ACC112 (cell line): ENCODE measurements around the gene MCUB.

Source experiments
- H2AFZ ChIP-seq: fragments of 200-600 bp; sonication (generic); one replicate; pipeline ENCODE4 v1.6.0; 2017; ENCODE audit warnings: antibody characterized with exemption, low read length; ENCODE audit not compliant: unreplicated experiment
- H3K27ac ChIP-seq: fragments of 200-600 bp; sonication (generic); 2 replicates; pipeline ENCODE4 v1.5.1; 2014; ENCODE audit warnings: low read depth, mild to moderate bottlenecking, antibody characterized with exemption, low read length, moderate library complexity
- H3K27me3 ChIP-seq: fragments of 200-600 bp; sonication (generic); 2 replicates; pipeline ENCODE4 v1.6.1; 2014; ENCODE audit warnings: mild to moderate bottlenecking, antibody characterized with exemption, low read length, moderate library complexity, mixed read lengths; ENCODE audit not compliant: insufficient read depth
- H3K36me3 ChIP-seq: fragments of 200-600 bp; sonication (generic); 2 replicates; pipeline ENCODE4 v1.6.1; 2016; ENCODE audit warnings: mild to moderate bottlenecking, antibody characterized with exemption, low read length, moderate library complexity, mixed read lengths; ENCODE audit not compliant: insufficient read depth
- H3K4me1 ChIP-seq: fragments of 200-600 bp; sonication (generic); one replicate; pipeline ENCODE4 v1.6.1; 2016; ENCODE audit warnings: low read length, mixed read lengths; ENCODE audit not compliant: insufficient read depth, unreplicated experiment, control insufficient read depth
- H3K4me3 ChIP-seq: fragments of 200-600 bp; sonication (generic); 2 replicates; pipeline ENCODE4 v1.5.1; 2014; ENCODE audit warnings: mild to moderate bottlenecking, low read depth, low read length
- H3K79me2 ChIP-seq: fragments of 200-600 bp; sonication (generic); one replicate; pipeline ENCODE4 v1.6.0; 2016; ENCODE audit warnings: low read length; ENCODE audit not compliant: control insufficient read depth, unreplicated experiment, insufficient read depth

MCUB gene

DNA sequence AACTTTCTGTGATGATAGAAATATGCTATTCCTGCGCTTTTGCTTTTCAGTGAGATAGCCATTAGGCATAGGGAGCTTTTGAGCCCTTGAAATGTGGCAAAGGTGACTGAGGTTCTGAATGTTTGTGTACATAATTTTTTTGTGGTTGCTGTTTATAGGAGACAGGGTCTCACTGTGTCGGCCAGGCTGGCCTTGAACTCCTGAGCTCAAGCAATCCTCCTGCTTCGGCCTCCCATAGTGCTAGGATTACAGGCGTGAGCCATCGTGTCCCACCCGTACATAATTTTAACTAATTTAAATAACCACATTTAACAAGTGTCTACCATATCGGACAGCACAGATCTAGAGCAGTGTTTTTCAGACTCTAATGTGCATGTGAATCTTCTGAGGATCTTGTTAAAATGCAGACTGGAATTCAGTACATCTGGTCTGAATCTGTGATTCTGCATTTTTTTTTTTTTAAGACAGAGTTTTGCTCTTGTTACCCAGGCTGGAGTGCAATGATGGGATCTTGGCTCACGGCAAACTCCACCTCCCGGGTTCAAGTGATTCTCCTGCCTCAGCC lies 97.9 kb downstream of the MCUB start:
- Histone ChIP-seq H2AFZ (no peak overlapping the region), H3K27ac (no peak overlapping the region), H3K36me3 (no peaks in the 10 kb centered on the region), H3K79me2 (no peaks in the 10 kb centered on the region), H3K27me3 (no peaks in the 10 kb centered on the region), H3K4me3 (no peak overlapping the region), H3K4me1 (no peaks in the 10 kb centered on the region)

- Histone ChIP-seq H3K27me3 (no peaks in the 10 kb centered on the region), H3K27ac (no peak overlapping the region), H3K4me3 (no peak overlapping the region), H2AFZ (no peak overlapping the region), H3K79me2 (no peaks in the 10 kb centered on the region), H3K4me1 (no peaks in the 10 kb centered on the region), H3K36me3 (no peaks in the 10 kb centered on the region)
These were observed 98.9 kb downstream of the MCUB start for GRCh38 chr4:109658871-109659410.

GRCh38 chr4:109662116-109662515 lies 102.1 kb downstream of the MCUB start:
- no peaks in the 10 kb centered on the region for H3K4me1 ChIP-seq
- H2AFZ ChIP-seq = no peak overlapping the region
- no peaks in the 10 kb centered on the region for H3K27me3 ChIP-seq
- no peak overlapping the region for H3K27ac ChIP-seq
- H3K36me3 ChIP-seq = no peaks in the 10 kb centered on the region
- H3K79me2 ChIP-seq = no peaks in the 10 kb centered on the region
- no peak overlapping the region for H3K4me3 ChIP-seq

GRCh38 chr4:109662771-109663170 lies 102.7 kb downstream of the MCUB start:
- H3K36me3 ChIP-seq = no peaks in the 10 kb centered on the region
- no peak overlapping the region for H2AFZ ChIP-seq
- H3K4me3 ChIP-seq = no peak overlapping the region
- H3K79me2 ChIP-seq = no peaks in the 10 kb centered on the region
- H3K27ac ChIP-seq = no peak overlapping the region
- no peaks in the 10 kb centered on the region for H3K4me1 ChIP-seq
- H3K27me3 ChIP-seq = no peaks in the 10 kb centered on the region

DNA sequence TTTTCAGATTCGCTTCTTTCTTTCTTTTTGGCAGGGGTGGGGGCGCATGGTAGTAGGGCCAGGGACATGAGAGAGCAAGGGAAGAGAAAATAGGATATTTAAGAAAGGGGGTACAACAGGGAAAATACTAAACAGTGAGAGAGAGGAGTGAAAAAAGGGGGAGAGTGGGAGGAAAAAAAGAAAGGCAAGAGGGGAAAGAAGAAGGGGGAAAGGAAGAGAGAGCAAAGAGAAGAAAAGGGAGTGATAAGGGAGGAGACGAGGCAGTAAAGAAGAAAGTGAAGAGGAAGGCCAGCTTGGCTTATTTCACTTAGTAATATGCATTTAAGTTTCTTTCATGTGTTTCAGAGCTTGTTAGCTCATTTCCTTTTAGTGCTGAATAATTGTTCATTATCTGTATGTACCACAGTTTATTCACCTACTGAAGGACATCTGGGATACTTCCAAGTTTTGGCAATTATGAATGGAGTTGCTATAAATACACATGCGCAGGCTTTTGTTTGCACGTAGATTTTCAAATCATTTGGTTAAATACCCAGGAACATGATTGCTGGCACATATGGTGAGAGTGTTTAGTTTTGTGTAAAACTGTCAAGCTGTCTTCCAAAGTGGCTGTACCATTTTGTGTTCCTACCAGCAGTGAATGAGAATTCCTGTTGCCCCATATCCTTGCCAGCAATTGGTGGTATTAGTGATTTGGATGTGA lies 105.9 kb downstream of the MCUB start:
- H3K79me2 ChIP-seq = no peaks in the 10 kb centered on the region
- H3K27ac ChIP-seq = no peak overlapping the region
- H3K27me3 ChIP-seq = no peaks in the 10 kb centered on the region
- H3K4me1 ChIP-seq = no peaks in the 10 kb centered on the region
- peaks cover 3% of the 10 kb centered on the region for H3K36me3 ChIP-seq
- H2AFZ ChIP-seq = no peak overlapping the region
- H3K4me3 ChIP-seq = no peak overlapping the region

GRCh38 chr4:109671350-109671749 lies 111.3 kb downstream of the MCUB start:
- H3K79me2 ChIP-seq = no peaks in the 10 kb centered on the region
- H2AFZ ChIP-seq = no peak overlapping the region
- H3K4me3 ChIP-seq = no peak overlapping the region
- H3K4me1 ChIP-seq = no peaks in the 10 kb centered on the region
- H3K36me3 ChIP-seq = peaks cover 5% of the 10 kb centered on the region
- no peak overlapping the region for H3K27ac ChIP-seq
- H3K27me3 ChIP-seq = no peaks in the 10 kb centered on the region

- Histone ChIP-seq H3K27me3 (no peaks in the 10 kb centered on the region), H3K4me3 (no peak overlapping the region), H3K4me1 (no peaks in the 10 kb centered on the region), H3K27ac (no peak overlapping the region), H2AFZ (no peak overlapping the region), H3K79me2 (no peaks in the 10 kb centered on the region), H3K36me3 (peaks cover 5% of the 10 kb centered on the region)
These were observed 112.3 kb downstream of the MCUB start for GRCh38 chr4:109672169-109672930.

DNA sequence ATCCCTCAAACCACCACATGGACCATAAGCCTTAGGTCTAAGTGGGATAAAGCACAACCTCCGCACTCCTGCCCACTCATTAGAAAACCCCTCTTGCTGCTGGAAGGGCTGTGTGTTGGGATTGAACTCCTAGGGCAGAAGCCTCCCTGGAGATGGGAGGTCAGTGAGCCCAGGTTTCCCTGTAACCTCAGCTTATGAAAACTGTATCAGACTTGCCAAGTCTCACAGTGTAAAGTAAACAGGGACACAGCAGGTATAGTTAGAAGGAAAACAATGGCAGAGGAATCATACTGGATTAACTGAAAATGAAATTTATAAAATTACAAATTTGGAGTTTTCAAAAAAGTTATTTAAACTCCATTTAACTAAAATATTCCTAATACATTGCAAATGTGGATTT lies 113.3 kb downstream of the MCUB start:
- Histone ChIP-seq H2AFZ (no peak overlapping the region), H3K4me1 (no peaks in the 10 kb centered on the region), H3K27me3 (no peaks in the 10 kb centered on the region), H3K27ac (no peak overlapping the region), H3K36me3 (peaks cover 5% of the 10 kb centered on the region), H3K4me3 (no peak overlapping the region), H3K79me2 (no peaks in the 10 kb centered on the region)

GRCh38 chr4:109675181-109675580 lies 115.1 kb downstream of the MCUB start:
- peaks cover 5% of the 10 kb centered on the region for H3K36me3 ChIP-seq
- H2AFZ ChIP-seq = no peak overlapping the region

GRCh38 chr4:109675843-109676242 lies 115.8 kb downstream of the MCUB start:
- Histone ChIP-seq H2AFZ (no peak overlapping the region), H3K27me3 (no peaks in the 10 kb centered on the region), H3K4me3 (no peak overlapping the region), H3K4me1 (no peaks in the 10 kb centered on the region), H3K27ac (no peak overlapping the region), H3K36me3 (peaks cover 3% of the 10 kb centered on the region), H3K79me2 (no peaks in the 10 kb centered on the region)

More at GRCh38 chr4:109675181-109675580, 115.1 kb downstream of the MCUB start:
- Histone ChIP-seq H3K4me3 (no peak overlapping the region), H3K27ac (no peak overlapping the region), H3K79me2 (no peaks in the 10 kb centered on the region), H3K4me1 (no peaks in the 10 kb centered on the region), H3K27me3 (no peaks in the 10 kb centered on the region)
